Measurements from ENCODE around the gene FRRS1L.

FRRS1L gene

GRCh38 chr9:109164042-109164441 lies 3.0 kb downstream of the FRRS1L start:
- TF ChIP-seq CTCF (IDR thresholded peaks at IDR 0.05; ENCODE audit: low read depth, low read length): no peak
- DNase-seq (ENCODE audit: low read depth in 2 of 2): no peak

DNA sequence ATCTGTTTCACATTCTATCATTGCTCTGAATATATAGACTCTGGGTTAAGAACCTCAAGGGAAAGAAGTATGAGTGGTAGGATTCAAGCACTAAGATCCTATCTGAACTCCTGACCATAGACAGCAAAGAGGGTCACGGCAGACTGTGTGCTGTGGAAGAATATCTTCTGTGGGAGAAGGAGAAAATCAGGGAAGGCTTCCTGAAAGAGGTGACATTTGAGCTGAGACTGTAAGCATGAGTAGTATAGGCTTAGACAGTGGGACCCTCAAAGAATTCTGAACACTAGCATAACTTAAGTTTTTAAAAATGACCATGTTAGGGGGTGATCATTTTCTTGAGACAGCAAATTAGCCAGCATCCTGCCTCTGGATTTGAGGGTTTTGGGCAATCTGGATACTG lies 3.9 kb downstream of the FRRS1L start:
- H3K4me3 ChIP-seq (replicated peaks in 1 of 2; ENCODE audit: low read depth in 2 of 2, low read length in 2 of 2): no peak overlapping the region
- no peak for TF ChIP-seq CTCF (IDR thresholded peaks at IDR 0.05; ENCODE audit: low read depth, low read length)
- no peak for DNase-seq (ENCODE audit: low read depth in 2 of 2)

More at GRCh38 chr9:109164042-109164441, 3.0 kb downstream of the FRRS1L start:
- no peak overlapping the region for H3K4me3 ChIP-seq (replicated peaks in 1 of 2; ENCODE audit: low read depth in 2 of 2, low read length in 2 of 2)

GRCh38 chr9:109162677-109163076 lies 4.4 kb downstream of the FRRS1L start:
- no peak for DNase-seq (ENCODE audit: low read depth in 2 of 2)

GRCh38 chr9:109161471-109161870 lies 5.6 kb downstream of the FRRS1L start:
- H3K4me3 ChIP-seq (replicated peaks in 1 of 2; ENCODE audit: low read depth in 2 of 2, low read length in 2 of 2): no peak overlapping the region
- TF ChIP-seq CTCF (IDR thresholded peaks at IDR 0.05; ENCODE audit: low read depth, low read length): no peak
- DNase-seq (ENCODE audit: low read depth in 2 of 2): no peak

More at GRCh38 chr9:109162677-109163076, 4.4 kb downstream of the FRRS1L start:
- TF ChIP-seq CTCF (IDR thresholded peaks at IDR 0.05; ENCODE audit: low read depth, low read length): no peak
- H3K4me3 ChIP-seq (replicated peaks in 1 of 2; ENCODE audit: low read depth in 2 of 2, low read length in 2 of 2): no peak overlapping the region

DNA sequence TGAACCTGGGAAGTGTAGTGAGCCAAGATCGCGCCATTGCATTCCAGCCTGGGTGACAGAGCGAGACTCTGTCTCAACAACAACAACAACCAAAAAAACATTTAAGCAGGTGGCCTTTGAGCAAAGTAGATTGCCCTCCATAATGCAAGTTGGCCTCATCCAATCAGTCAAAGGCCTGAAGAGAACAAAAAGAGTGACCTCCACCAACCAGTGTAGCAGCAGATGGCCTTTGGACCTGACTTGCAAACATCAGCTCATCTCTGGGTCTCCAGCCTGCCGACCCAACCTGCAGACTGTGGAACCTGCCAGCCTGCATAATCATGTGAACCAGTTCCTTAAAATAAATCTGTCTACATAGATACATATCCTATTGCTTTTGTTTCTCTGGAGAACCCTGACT lies 7.5 kb downstream of the FRRS1L start:
- DNase-seq (ENCODE audit: low read depth in 2 of 2): no peak
- TF ChIP-seq CTCF (IDR thresholded peaks at IDR 0.05; ENCODE audit: low read depth, low read length): no peak
- H3K4me3 ChIP-seq (replicated peaks in 1 of 2; ENCODE audit: low read depth in 2 of 2, low read length in 2 of 2): no peak overlapping the region

GRCh38 chr9:109158651-109159050 lies 8.4 kb downstream of the FRRS1L start:
- peak in 1 of 2 donors; percentile 3 for DNase-seq (ENCODE audit: low read depth in 2 of 2)
- no peak for TF ChIP-seq CTCF (IDR thresholded peaks at IDR 0.05; ENCODE audit: low read depth, low read length)
- no peak overlapping the region for H3K4me3 ChIP-seq (replicated peaks in 1 of 2; ENCODE audit: low read depth in 2 of 2, low read length in 2 of 2)

- no peak for TF ChIP-seq CTCF (IDR thresholded peaks at IDR 0.05; ENCODE audit: low read depth, low read length)
- H3K4me3 ChIP-seq (replicated peaks in 1 of 2; ENCODE audit: low read depth in 2 of 2, low read length in 2 of 2): no peak overlapping the region
- no peak for DNase-seq (ENCODE audit: low read depth in 2 of 2)
Observed at GRCh38 chr9:109156708-109157107, 10.3 kb downstream of the FRRS1L start.
